Measurements from ENCODE around the gene TNKS1BP1. TPM values are rescaled to one million over a fixed set of nuclear protein-coding genes. Genes with fewer than 3 reads are reported as not detected.

The TNKS1BP1 gene
- total and polyA plus RNA-seq, 4 donors: 28.3 to 67.1 (median 47.0) TPM

- 96% methylated on average over 5 of the region's 5 CpGs for WGBS
- H3K9ac ChIP-seq (ENCODE audit: low read depth in 1 of 2, low read length in 2 of 2): no peak overlapping the region
- peaks cover 6 to 58% (median 36%) of the 10 kb centered on the region in 4 donors for H3K36me3 ChIP-seq (ENCODE audit: control insufficient read depth in 4 of 4, insufficient read depth in 3 of 4, low read depth in 1 of 4, low read length in 3 of 4)
- no peaks in the 10 kb centered on the region for H3K27me3 ChIP-seq (ENCODE audit: control insufficient read depth in 4 of 4, insufficient read depth in 4 of 4, low read length in 3 of 4)
- TF ChIP-seq HNF4G (IDR thresholded peaks at IDR 0.05): no peak
- TF ChIP-seq HNF4A (conservative IDR thresholded peaks at IDR 0.05): no peak
- no peak for TF ChIP-seq SP1 (IDR thresholded peaks at IDR 0.05)
- no peak for TF ChIP-seq RAD21 (IDR thresholded peaks at IDR 0.05)
- no peak for TF ChIP-seq JUND (IDR thresholded peaks at IDR 0.05)
- TF ChIP-seq ATF3 (IDR thresholded peaks at IDR 0.05): no peak
- no peak for TF ChIP-seq MAX (IDR thresholded peaks at IDR 0.05)
- TF ChIP-seq GABPA (IDR thresholded peaks at IDR 0.05 in 1 of 2, conservative IDR thresholded peaks at IDR 0.05 in 1 of 2): no peak
- TF ChIP-seq TAF1 (conservative IDR thresholded peaks at IDR 0.05): no peak
- no peak for TF ChIP-seq REST (IDR thresholded peaks at IDR 0.05)
- no peak for TF ChIP-seq RXRA (IDR thresholded peaks at IDR 0.05)
- no peak for TF ChIP-seq EGR1 (IDR thresholded peaks at IDR 0.05; ENCODE audit: low read depth in 2 of 2)
- TF ChIP-seq ZBTB33 (IDR thresholded peaks at IDR 0.05): no peak
- TF ChIP-seq FOXA1 (IDR thresholded peaks at IDR 0.05): no peak
- TF ChIP-seq NR2F2 (IDR thresholded peaks at IDR 0.05): no peak
- TF ChIP-seq CTCF (IDR thresholded peaks at IDR 0.05; ENCODE audit: low read depth, low read length, missing input control): no peak
- no peak for TF ChIP-seq YY1 (IDR thresholded peaks at IDR 0.05)
- TF ChIP-seq FOXA2 (IDR thresholded peaks at IDR 0.05): no peak
- H3K4me3 ChIP-seq (ENCODE audit: low read depth in 1 of 3, low read length in 3 of 3): no peak overlapping the region
- H3K27ac ChIP-seq (ENCODE audit: low read depth in 1 of 2, low read length in 2 of 2): no peak overlapping the region
- H3K4me1 ChIP-seq (ENCODE audit: control insufficient read depth in 4 of 4, insufficient read depth in 4 of 4, low read length in 3 of 4): peaks cover 2 to 29% (median 21%) of the 10 kb centered on the region in 4 donors
- DNase-seq (ENCODE audit: low spot score): no peak
- no peaks in the 10 kb centered on the region for H3K9me3 ChIP-seq (ENCODE audit: control insufficient read depth in 4 of 4, low read length in 3 of 4)
Measured at GRCh38 chr11:57327721-57328120, 3.0 kb upstream of the TNKS1BP1 start.

Measured in liver (tissue), 9 donors.